Neural cell (in vitro differentiated cells): Measurements from ENCODE around the gene EVL.

Source experiments
- EP300 ChIP-seq: fragments of 450-650 bp; conservative IDR thresholded peaks from 2 replicates; pipeline ENCODE4 v1.6.1; 2014; ENCODE audit warnings: antibody characterized with exemption, mild to moderate bottlenecking, moderate library complexity; ENCODE audit not compliant: poor library complexity, severe bottlenecking
- POLR2AphosphoS5 ChIP-seq: IDR thresholded peaks from 2 replicates; pipeline ENCODE4 v1.6.1; 2012
- RAD21 ChIP-seq: fragments of 450-650 bp; conservative IDR thresholded peaks from 2 replicates; pipeline ENCODE4 v1.6.1; 2014; ENCODE audit warnings: antibody characterized with exemption, mild to moderate bottlenecking, moderate library complexity
- SMC3 ChIP-seq: fragments of 450-650 bp; conservative IDR thresholded peaks from 2 replicates; pipeline ENCODE4 v1.6.1; 2014; ENCODE audit warnings: antibody characterized with exemption, mild to moderate bottlenecking, moderate library complexity; ENCODE audit not compliant: poor library complexity
- TF ChIP-seq, protein P1 (sequence below): fragments of 450-650 bp; IDR thresholded peaks from 2 replicates; pipeline ENCODE4 v1.5.1; 2014; ENCODE audit warnings: antibody characterized with exemption, mild to moderate bottlenecking, moderate library complexity; ENCODE audit not compliant: poor library complexity, severe bottlenecking

DNA sequence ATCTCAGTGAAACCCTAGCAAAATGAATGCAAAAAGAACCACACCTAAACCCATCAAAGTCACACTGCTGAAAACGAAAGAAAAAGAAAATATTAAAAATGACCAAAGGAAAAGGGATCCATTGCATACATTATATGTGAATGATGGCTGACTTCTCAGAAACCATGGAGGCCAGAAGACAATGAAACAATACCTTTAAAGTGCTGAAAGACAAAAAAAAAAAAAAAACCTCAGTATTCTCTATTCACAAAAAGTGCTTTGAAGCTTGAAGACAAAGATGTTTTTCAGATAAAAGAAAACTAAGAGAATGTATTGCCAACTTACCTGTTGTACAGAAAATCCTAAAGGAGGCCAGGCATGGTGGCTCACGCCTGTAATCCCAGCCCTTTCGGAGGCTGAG is 4.5 kb upstream of the EVL start:
- TF ChIP-seq, protein P1, sequence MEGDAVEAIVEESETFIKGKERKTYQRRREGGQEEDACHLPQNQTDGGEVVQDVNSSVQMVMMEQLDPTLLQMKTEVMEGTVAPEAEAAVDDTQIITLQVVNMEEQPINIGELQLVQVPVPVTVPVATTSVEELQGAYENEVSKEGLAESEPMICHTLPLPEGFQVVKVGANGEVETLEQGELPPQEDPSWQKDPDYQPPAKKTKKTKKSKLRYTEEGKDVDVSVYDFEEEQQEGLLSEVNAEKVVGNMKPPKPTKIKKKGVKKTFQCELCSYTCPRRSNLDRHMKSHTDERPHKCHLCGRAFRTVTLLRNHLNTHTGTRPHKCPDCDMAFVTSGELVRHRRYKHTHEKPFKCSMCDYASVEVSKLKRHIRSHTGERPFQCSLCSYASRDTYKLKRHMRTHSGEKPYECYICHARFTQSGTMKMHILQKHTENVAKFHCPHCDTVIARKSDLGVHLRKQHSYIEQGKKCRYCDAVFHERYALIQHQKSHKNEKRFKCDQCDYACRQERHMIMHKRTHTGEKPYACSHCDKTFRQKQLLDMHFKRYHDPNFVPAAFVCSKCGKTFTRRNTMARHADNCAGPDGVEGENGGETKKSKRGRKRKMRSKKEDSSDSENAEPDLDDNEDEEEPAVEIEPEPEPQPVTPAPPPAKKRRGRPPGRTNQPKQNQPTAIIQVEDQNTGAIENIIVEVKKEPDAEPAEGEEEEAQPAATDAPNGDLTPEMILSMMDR, result no peak
- TF ChIP-seq EP300 (no peak), SMC3 (no peak), RAD21 (no peak), POLR2AphosphoS5 (no peak)
